Gastroesophageal sphincter (tissue), 3 donors: ENCODE measurements around the gene TAX1BP3.

Experiments used
- POLR2A ChIP-seq, 2 donors: fragments of 450-650 bp; IDR thresholded peaks; one replicate each; pipeline ENCODE4 v1.6.1; 2017; ENCODE audit warnings: antibody characterized with exemption in 2 of 2, mild to moderate bottlenecking in 2 of 2, moderate library complexity in 1 of 2
- TF ChIP-seq, protein P1 (sequence below), 4 experiments: fragments of 200-600 bp in 2 of 4; fragments of 450-650 bp in 2 of 4; sonication (generic) in 1 of 4; IDR thresholded peaks; one replicate each; pipeline ENCODE4 v1.5.1; 2017 to 2019; ENCODE audit warnings: antibody characterized with exemption in 4 of 4, mild to moderate bottlenecking in 2 of 4, moderate library complexity in 2 of 4

DNA sequence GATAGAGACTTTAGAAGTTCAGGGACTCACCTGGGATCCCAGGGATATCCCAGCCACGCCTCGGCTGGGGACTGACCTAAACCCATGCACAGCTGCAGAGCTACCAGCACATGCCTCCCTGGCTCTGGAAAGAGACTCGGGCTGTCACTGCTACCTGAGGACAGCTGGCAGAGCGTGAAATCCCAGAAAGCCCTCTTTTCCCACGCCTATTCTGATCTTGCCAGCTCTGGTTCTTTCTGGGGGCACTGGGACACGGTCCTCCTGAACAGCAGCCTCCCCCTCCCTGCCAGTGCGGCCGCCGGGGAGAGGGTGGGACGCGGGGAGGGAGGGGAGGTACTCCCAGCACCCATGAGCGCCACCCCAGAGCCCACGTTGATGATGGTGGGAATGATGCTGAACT lies 16.8 kb upstream of the TAX1BP3 start:
- TF ChIP-seq, protein P1, sequence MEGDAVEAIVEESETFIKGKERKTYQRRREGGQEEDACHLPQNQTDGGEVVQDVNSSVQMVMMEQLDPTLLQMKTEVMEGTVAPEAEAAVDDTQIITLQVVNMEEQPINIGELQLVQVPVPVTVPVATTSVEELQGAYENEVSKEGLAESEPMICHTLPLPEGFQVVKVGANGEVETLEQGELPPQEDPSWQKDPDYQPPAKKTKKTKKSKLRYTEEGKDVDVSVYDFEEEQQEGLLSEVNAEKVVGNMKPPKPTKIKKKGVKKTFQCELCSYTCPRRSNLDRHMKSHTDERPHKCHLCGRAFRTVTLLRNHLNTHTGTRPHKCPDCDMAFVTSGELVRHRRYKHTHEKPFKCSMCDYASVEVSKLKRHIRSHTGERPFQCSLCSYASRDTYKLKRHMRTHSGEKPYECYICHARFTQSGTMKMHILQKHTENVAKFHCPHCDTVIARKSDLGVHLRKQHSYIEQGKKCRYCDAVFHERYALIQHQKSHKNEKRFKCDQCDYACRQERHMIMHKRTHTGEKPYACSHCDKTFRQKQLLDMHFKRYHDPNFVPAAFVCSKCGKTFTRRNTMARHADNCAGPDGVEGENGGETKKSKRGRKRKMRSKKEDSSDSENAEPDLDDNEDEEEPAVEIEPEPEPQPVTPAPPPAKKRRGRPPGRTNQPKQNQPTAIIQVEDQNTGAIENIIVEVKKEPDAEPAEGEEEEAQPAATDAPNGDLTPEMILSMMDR (IDR thresholded peaks at IDR 0.05): no peak
- TF ChIP-seq POLR2A (IDR thresholded peaks at IDR 0.05): no peak
